Measurements from ENCODE around the gene PYGB.

DNA sequence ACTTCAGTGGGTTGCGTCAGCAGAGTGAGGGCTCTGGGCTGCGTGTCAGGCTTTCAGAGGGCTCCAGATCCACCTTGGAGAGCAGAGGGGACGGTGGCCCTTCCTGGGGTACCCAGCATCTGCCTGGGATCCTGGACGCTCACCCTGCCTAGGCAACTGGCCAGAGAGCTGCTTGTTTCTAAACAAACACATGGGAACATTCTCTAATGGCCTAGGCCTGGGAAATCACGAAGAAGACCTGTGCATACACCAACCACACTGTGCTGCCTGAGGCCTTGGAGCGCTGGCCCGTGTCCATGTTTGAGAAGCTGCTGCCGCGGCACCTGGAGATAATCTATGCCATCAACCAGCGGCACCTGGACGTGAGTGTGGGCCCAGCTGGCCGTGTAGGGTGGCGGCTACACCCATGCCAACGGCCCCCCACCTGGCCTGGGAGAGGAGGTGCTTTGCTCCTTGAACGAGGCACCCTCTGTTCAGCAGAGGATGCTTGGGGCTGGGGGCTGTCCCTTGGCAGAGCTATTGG lies 32.2 kb downstream of the PYGB start:
- TF ChIP-seq CTCF (IDR thresholded peaks at IDR 0.05; ENCODE audit: low read depth, low read length) (no peak), POLR2A (IDR thresholded peaks at IDR 0.05; ENCODE audit: extremely low read depth, insufficient read length) (no peak), MAX (IDR thresholded peaks at IDR 0.05; ENCODE audit: low read depth, low read length) (no peak)
